GM23338 (cell line): ENCODE results near the gene GAREM1. TPM values are rescaled to one million over a fixed set of nuclear protein-coding genes. Genes with fewer than 3 reads are reported as not detected.

Experiments
- ATAC-seq: fragments of 200-7000 bp; cut with Tn5 transposase; 3 replicates; pipeline ENCODE4 v1.9.1; 2020
- DNase-seq: peaks from one replicate; pipeline ENCODE4 v3.0.0-alpha.2; 2015; ENCODE audit warnings: low spot score
- H2AFZ ChIP-seq: fragments of 200-600 bp; sonication (generic); 2 replicates; pipeline ENCODE4 v1.8.0; 2016; ENCODE audit warnings: antibody characterized with exemption, mild to moderate bottlenecking, moderate library complexity
- H3F3A ChIP-seq: fragments of 200-600 bp; sonication (generic); replicated peaks from 2 replicates; pipeline ENCODE4 v1.8.0; 2017; ENCODE audit warnings: antibody characterized with exemption, mixed run types, low read depth
- H3K27ac ChIP-seq: fragments of 200-600 bp; sonication (generic); 2 replicates; pipeline ENCODE4 v1.6.1; 2016; ENCODE audit warnings: low read depth
- H3K27me3 ChIP-seq: fragments of 200-600 bp; sonication (generic); 2 replicates; pipeline ENCODE4 v1.8.0; 2016; ENCODE audit warnings: mild to moderate bottlenecking, mixed run types, moderate library complexity; ENCODE audit not compliant: insufficient read depth
- H3K36me3 ChIP-seq: fragments of 200-600 bp; sonication (generic); 2 replicates; pipeline ENCODE4 v1.8.0; 2016; ENCODE audit warnings: mild to moderate bottlenecking; ENCODE audit not compliant: insufficient read depth
- H3K4me1 ChIP-seq: fragments of 200-600 bp; sonication (generic); 2 replicates; pipeline ENCODE4 v1.8.0; 2016; ENCODE audit warnings: mild to moderate bottlenecking, moderate library complexity; ENCODE audit not compliant: insufficient read depth
- H3K4me2 ChIP-seq: fragments of 200-600 bp; sonication (generic); 2 replicates; pipeline ENCODE4 v1.7.1; 2017; ENCODE audit warnings: mixed run types
- H3K4me3 ChIP-seq: fragments of 200-600 bp; sonication (generic); 2 replicates; pipeline ENCODE4 v1.6.1; 2016; ENCODE audit warnings: mixed run types
- H3K79me2 ChIP-seq: fragments of 200-600 bp; sonication (generic); replicated peaks from 2 replicates; pipeline ENCODE4 v1.8.0; 2017; ENCODE audit warnings: mild to moderate bottlenecking; ENCODE audit not compliant: insufficient read depth
- H3K9me2 ChIP-seq: fragments of 200-600 bp; sonication (generic); 2 replicates; pipeline ENCODE4 v1.8.0; 2017; ENCODE audit not compliant: insufficient read depth
- H4K20me1 ChIP-seq: fragments of 200-600 bp; sonication (generic); replicated peaks from 2 replicates; pipeline ENCODE4 v1.8.0; 2017; ENCODE audit warnings: mild to moderate bottlenecking; ENCODE audit not compliant: insufficient read depth
- H3K27ac Mint-ChIP-seq: 2 replicates; pipeline ENCODE4 v1.8.0; 2020; ENCODE audit warnings: inconsistent platforms, mild to moderate bottlenecking, moderate library complexity, mixed read lengths
- H3K27me3 Mint-ChIP-seq: 3 replicates; pipeline ENCODE4 v1.8.0; 2022; ENCODE audit warnings: low read depth, mild to moderate bottlenecking, moderate library complexity, mixed read lengths, inconsistent platforms; ENCODE audit not compliant: insufficient read depth, poor library complexity
- H3K36me3 Mint-ChIP-seq: 3 replicates; pipeline ENCODE4 v1.8.0; 2021; ENCODE audit warnings: low read depth, mild to moderate bottlenecking, inconsistent platforms, moderate library complexity, mixed read lengths
- H3K4me1 Mint-ChIP-seq: 3 replicates; pipeline ENCODE4 v1.8.0; 2020; ENCODE audit warnings: mild to moderate bottlenecking, inconsistent platforms, mixed read lengths
- H3K4me3 Mint-ChIP-seq: 3 replicates; pipeline ENCODE4 v1.8.0; 2021; ENCODE audit warnings: moderate library complexity, mild to moderate bottlenecking, inconsistent platforms, mixed read lengths
- H3K9me3 Mint-ChIP-seq: 3 replicates; pipeline ENCODE4 v1.8.0; 2020; ENCODE audit warnings: moderate library complexity, mild to moderate bottlenecking, inconsistent platforms, mixed read lengths
- CTCF ChIP-seq, 2 experiments: fragments of 200-600 bp in 1 of 2; sonication (generic) in 1 of 2; conservative IDR thresholded peaks; 2 replicates each; pipeline versions ENCODE4 v1.5.1 to v1.6.1; 2016 to 2017; ENCODE audit warnings: antibody characterized with exemption in 2 of 2, low read depth in 2 of 2, mild to moderate bottlenecking in 2 of 2, moderate library complexity in 1 of 2
- ETS1 ChIP-seq: IDR thresholded peaks from 2 replicates; pipeline ENCODE4 v1.6.1; 2016; ENCODE audit warnings: antibody characterized with exemption
- EZH2 ChIP-seq: fragments of 200-600 bp; sonication (generic); IDR thresholded peaks from one replicate; pipeline ENCODE4 v1.8.0; 2017; ENCODE audit warnings: antibody characterized with exemption, mild to moderate bottlenecking, low read depth; ENCODE audit not compliant: unreplicated experiment
- EZH2phosphoT487 ChIP-seq: fragments of 200-600 bp; sonication (generic); IDR thresholded peaks from one replicate; pipeline ENCODE4 v1.8.1; 2018; ENCODE audit warnings: antibody characterized with exemption; ENCODE audit not compliant: unreplicated experiment
- JUNB ChIP-seq: IDR thresholded peaks from one replicate; pipeline ENCODE4 v1.6.1; 2016; ENCODE audit warnings: antibody characterized with exemption; ENCODE audit not compliant: unreplicated experiment
- POLR2AphosphoS5 ChIP-seq: IDR thresholded peaks from 2 replicates; pipeline ENCODE4 v1.6.1; 2016; ENCODE audit warnings: antibody characterized with exemption, low read depth
- REST ChIP-seq: IDR thresholded peaks from one replicate; pipeline ENCODE4 v1.6.1; 2018; ENCODE audit warnings: antibody characterized with exemption; ENCODE audit not compliant: unreplicated experiment
- STAT1 ChIP-seq: IDR thresholded peaks from one replicate; pipeline ENCODE4 v1.6.1; 2016; ENCODE audit warnings: antibody characterized with exemption; ENCODE audit not compliant: unreplicated experiment
- ZNF114 ChIP-seq: fragments of 250-450 bp; sonication (Bioruptor Pico); IDR thresholded peaks from 2 replicates; pipeline ENCODE4 v1.5.0; 2020; ENCODE audit warnings: mild to moderate bottlenecking, moderate library complexity
- ZNF331 ChIP-seq: fragments of 250-450 bp; sonication (Bioruptor Pico); IDR thresholded peaks from 2 replicates; pipeline ENCODE4 v1.5.0; 2020; ENCODE audit warnings: low read depth, mild to moderate bottlenecking, moderate library complexity
- ZNF462 ChIP-seq: fragments of 250-450 bp; sonication (Bioruptor Pico); IDR thresholded peaks from 2 replicates; pipeline ENCODE4 v1.5.0; 2020; ENCODE audit warnings: mild to moderate bottlenecking, moderate library complexity
- polyA plus RNA-seq: library from polyadenylated mRNA; unstranded; fragments of >200 nt; fragmentation: Nextera tagmentation; extraction: Ambion mirVana; gene quantifications from 2 replicates; pipeline ENCODE4 v1.2.1, GENCODE V29; 2016
- total RNA-seq: library from RNA; depleted of rRNA; stranded (reverse); fragments of >200 nt; shearing (Covaris generic); gene quantifications from 2 replicates; pipeline ENCODE4 v1.2.3, GENCODE V29; 2014

GAREM1 gene
- total and polyA plus RNA-seq, 2 experiments from 2014 or later, result 2.7 to 6.0 TPM

GRCh38 chr18:32446780-32447179 is 23.9 kb downstream of the GAREM1 start:
- no peaks in the 10 kb centered on the region for H3K4me1 ChIP-seq
- no peaks in the 10 kb centered on the region for H3F3A ChIP-seq
- Mint-ChIP-seq H3K36me3 (no peaks in the 10 kb centered on the region), H3K4me3 (no peak overlapping the region), H3K27me3 (no peaks in the 10 kb centered on the region), H3K27ac (no peak overlapping the region), H3K9me3 (no peaks in the 10 kb centered on the region), H3K4me1 (peaks cover 2% of the 10 kb centered on the region; the same call in 1 of the 3 replicates)
- H3K27me3 ChIP-seq, result no peaks in the 10 kb centered on the region
- no peak overlapping the region for H3K4me2 ChIP-seq
- TF ChIP-seq EZH2 (no peak), CTCF (conservative IDR thresholded peaks at IDR 0.05; ENCODE audit: low read depth in 2 of 2) (no peak), JUNB (no peak), ETS1 (no peak), EZH2phosphoT487 (no peak), REST (no peak), STAT1 (no peak), ZNF331 (CRISPR knock-in tag) (no peak), POLR2AphosphoS5 (no peak), ZNF114 (CRISPR knock-in tag) (no peak), ZNF462 (no peak)
- H3K79me2 ChIP-seq, result peaks cover 27% of the 10 kb centered on the region; the same call in 1 of the 2 replicates
- no peak overlapping the region for H2AFZ ChIP-seq
- no peak overlapping the region for H3K27ac ChIP-seq
- H3K9me2 ChIP-seq, result no peaks in the 10 kb centered on the region
- no peaks in the 10 kb centered on the region for H3K36me3 ChIP-seq
- peaks cover 7% of the 10 kb centered on the region; the same call in 1 of the 2 replicates for H4K20me1 ChIP-seq
- ATAC-seq (no peak), DNase-seq (no peak)
- H3K4me3 ChIP-seq, result no peak overlapping the region
